Islet precursor cell (in vitro differentiated cells): ENCODE data around the gene RFLNA.
"Not testable (repeated sequence)": the region's sequence is repeated elsewhere in the genome, so short reads cannot be mapped to it uniquely, and the experiment has no call there.

ENCODE experiments used
- DNase-seq: peaks from one replicate; pipeline ENCODE4 v3.0.0-alpha.2; 2018

Gene RFLNA

DNA sequence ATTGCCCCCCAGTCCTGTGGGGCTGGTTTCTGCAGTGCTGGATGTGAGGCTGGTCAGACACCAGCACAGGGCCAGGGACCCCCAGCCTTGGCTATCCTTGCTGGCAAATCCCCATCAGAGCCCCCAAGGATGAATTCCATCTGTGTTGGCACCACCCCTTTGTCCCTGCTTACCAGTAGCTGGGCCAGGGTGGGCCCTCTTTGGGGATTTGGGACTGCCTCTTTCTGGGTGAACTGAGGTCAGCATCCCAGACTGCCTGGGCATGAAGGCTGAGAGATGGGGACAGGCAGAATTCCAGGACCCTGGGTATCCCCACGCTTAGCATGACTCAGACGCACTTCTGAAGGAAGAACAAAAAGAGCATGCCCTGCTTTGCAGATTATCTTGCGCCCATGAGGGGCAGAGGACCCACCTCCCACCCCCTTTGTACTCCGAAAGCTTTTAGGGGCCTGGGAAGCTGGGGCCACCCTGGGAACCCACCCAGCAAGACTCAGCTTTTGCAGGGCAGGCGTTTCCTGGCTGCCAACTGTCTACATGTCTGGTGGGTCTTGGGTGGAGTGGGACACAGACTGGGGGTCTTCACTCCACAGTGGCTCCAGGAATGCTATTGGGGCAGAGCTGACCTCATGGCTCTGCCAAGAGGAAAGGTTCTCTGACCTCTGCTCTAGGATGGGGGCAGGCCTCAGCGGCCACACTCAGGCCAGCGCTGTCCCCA lies 26.8 kb downstream of the RFLNA start:
- no peak for DNase-seq

DNA sequence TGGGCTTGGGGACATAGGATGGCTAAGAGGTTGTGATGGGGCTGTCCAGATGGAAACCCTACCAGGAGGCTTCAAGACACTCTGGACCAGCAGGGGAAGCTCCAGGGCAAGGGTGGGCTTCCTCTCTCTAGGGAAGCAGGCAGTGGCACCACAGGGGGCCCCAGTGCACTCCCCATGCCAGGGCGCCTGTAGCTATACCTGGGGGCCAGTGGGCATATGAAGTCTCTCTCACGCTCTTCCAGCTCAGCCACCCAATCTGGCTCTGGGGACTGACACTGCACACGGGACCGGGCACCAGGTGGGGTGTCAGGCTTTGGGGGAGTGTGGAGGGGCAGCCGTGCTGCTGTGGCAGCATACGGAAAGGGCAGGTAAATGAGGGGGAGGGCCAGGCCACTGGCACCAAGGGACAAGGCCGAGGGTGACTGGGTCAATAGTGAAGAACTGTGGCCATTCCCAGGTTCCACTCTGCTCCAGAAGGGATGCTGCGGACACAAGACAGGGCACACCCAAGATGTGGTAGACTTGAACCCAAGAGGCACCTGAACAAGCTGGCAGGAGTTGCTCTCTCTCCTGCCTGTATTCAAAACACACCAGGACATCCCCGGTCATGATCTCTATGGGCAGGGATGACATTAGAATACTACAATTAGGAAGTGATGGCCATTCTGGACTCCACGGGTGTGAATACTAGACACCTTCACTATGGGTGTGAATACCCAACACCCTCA lies 27.5 kb downstream of the RFLNA start:
- DNase-seq, result no peak

DNA sequence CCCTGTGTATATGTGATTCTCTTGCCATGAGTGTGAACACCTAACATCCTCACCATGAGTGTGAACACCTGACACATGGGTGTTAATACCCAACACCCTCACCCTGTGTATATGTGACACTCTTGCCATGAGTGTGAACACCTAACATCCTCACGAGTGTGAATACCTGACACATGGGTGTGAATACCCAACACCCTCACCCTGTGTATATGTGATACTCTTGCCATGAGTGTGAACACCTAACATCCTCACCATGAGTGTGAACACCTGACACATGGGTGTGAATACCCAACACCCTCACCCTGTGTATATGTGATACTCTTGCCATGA lies 28.1 kb downstream of the RFLNA start:
- not testable (repeated sequence) for DNase-seq

DNA sequence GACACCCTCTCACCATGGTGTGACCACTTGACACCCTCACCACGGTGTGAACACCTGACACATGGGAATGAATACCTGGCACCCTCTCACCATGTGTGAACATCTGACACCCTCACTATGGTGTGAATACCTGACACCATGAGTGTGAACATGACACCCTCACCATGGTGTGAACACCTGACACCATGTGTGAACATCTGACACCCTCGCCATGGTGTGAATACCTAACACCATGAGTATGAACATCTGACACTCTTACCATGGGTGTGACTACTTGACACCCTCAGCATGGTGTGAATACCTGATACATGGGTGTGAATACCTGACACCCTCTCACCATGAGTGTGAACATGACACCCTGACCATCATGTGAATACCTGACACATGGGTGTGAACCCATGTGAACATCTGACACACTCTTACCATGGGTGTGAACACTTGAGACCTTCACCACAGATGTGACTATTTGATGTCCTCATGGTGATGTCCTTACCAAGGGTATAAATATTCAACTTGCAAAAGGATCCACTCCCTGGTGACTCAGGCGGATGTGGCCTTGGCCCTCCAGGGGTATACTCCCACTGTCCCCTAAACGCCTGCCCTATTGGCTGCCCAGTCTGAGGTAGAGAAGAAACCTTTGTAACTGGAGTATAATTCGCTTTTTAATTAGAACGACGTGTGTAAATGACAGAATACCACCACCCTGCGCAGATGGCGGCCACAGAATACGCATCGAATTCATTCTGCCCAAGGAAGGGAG lies 29.1 kb downstream of the RFLNA start:
- DNase-seq, result no peak

DNA sequence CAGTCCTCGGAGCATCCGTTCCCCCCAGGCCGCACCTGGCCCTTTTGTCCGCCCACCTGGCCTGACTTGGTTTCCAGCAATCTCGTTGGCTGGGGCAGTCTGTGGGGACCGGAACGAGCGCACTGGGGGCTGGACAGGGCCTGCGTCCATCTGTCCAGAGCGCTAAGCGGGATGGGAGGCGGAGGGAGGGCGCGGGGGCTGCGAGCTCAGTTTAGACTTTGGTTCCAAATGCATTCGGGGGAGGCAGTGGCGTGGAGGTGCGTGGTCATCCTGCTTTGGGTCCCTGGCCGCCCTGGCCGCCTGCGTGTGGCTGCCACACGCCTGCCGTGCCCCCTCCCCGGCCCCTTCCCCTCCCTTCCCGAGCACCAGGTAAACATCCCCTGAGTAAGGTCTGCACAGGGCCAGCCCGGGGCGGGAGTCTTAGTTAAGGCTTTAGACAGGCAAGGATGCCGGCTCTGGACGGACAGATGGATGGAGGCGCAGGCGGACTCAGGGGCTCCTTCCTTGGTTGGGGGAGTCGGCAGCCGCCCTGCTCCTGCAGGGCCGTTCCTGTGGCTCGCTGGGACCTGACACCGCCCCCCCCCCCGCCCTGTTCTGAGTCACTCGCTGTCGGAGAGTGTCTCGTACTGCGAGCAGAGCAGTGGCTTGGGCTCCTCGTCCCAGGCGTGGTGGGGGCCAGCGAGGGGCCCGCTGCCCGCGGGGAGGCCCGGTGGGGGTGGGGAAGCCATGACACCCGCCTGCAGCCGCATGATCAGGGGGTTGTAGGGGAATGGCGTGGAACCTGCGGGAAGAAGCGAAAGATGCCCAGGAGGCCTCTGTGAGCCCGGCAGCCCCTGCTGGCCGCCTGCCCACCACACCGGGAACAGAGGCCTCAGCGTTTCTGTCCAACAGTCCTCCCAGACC lies 30.2 kb downstream of the RFLNA start:
- DNase-seq, result no peak

DNA sequence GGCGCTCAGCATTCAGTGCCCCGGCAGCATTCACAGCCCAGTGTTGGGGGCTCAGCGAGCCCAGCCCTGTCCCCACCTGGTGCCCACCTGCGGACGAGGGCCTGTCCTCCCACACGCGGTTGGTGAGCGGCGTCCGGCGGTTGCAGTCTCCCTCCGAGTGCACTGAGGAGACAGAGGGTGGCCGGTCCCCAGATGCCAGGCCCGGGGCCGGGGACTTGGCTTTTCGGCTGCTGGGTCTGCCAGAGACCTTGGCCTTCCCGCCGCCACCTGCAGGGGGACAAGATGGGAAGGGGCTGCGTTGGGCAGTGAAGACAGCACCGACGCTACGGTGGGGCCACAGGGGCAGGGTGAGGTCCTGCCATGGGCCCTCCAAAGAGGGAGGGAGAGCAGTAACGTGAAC lies 31.2 kb downstream of the RFLNA start:
- DNase-seq, result no peak

DNA sequence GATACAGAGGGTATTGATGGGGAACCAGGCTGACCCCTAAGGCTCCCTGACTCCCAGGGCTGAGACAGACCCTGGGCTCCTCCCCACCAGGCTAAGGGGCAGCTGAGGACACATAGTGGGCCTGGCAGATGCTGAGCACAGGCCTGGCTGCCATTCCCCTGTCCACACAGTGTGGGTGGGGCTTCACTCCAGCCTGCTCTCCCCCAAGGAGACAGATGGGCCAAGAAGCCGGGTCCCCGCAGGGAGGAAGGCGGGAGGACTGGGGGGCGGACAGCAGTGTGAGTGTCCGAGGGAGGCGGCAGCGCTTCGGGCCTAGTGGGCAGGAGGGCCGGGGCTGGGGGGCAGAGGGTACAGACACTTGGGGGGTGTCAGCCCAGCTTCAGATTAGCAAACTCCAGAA lies 32.0 kb downstream of the RFLNA start:
- no peak for DNase-seq

DNA sequence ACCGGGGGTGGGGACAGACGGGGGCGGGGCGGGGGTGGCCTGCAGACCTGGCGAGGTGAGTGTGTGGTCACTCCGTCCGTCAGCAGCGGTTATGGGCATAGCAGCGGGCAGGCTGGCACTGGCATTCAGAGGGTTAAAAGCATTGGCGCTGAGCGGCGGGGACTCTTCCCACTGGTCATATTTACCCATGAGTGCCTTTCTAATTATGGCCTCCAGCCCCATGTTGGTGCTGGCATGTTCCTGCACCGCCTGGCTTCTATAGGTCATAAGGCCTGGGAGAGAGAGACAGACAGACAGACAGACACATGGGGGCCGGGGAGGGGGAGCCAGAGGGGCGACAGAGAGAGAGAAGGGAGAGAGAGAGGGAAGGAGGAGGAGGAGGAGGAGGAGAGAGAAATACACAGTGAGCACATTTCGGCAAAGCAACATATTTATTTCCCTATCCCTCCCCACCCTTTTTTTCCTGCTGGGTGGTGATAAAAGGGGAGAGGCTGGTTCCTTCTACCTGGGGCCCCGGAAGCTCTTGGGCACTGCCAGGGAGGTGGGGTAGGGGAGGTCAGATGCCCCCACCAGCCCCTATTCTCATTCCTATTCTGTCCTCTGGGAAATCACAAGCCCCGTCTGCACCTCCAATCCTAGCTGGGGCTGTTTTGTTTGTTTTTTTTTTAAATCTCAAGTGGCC lies 32.6 kb downstream of the RFLNA start:
- DNase-seq, result no peak

DNA sequence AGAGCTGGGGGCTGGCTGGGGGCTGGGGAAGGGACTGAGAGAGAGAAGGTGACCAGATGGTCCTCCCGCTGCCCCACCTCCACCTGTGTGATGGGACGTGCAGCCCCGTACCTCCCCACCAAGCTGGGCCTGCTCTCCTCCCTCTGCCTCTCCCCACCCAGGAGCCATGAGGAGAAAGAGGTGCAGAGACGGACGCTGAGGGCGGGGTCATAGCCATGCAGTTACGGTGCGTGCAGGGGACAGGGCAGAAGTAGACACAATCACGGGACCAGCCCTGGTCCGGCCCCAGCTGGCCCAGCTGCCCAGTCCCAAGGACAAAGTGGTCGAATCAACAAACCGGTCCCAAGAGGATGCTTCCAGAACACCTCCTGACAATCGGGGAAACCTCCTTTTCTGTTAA lies 33.2 kb downstream of the RFLNA start:
- no peak for DNase-seq

DNA sequence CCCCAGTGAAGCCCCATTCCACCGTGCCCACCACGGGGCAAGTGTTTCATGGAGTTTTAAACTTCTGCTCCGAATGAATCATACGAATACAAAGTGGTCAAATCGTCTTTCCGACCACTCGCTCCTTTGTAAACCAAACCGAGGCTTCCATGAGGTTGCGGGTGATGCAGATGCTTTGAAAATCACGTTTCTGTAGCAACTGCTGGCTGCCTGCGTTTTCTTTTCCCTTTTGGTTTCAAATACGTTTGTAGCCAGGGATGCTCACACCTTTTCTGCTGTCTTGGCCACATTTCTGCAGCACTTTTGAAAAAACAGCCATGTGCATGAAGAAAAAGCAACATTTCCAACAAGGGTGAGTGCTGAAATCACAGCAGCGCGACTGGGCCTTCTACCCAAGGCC lies 33.7 kb downstream of the RFLNA start:
- no peak for DNase-seq

DNA sequence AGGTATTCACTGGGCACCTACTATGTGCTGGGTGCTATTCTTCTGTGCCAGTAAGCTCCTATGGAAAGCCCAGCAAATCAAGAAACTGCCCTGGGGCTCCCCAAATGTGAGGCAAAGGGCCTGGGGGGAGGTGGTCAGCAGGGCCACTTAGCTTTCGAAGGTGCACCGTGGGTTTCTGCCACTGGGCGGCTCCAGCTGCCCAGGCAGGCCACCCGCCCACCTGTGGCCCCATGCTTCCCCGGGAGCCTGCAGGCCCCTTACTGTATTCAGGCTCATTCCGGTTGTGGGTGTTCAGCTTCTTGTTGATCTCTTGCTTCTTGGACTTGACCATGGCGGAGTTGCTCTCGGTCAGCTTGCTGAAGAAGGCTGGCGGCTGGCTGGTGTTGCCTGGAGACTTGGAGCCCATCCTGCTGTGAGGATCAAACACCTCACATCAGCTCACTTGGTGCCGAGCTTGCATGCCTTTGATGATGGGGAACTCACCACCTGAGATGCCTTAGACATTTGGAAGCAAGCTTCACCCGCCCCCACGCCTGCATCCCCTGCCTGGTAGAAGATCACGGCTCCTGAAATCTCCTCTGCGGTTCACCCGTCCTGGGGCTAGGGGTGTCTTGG lies 37.3 kb downstream of the RFLNA start:
- peak; percentile 71 for DNase-seq

DNA sequence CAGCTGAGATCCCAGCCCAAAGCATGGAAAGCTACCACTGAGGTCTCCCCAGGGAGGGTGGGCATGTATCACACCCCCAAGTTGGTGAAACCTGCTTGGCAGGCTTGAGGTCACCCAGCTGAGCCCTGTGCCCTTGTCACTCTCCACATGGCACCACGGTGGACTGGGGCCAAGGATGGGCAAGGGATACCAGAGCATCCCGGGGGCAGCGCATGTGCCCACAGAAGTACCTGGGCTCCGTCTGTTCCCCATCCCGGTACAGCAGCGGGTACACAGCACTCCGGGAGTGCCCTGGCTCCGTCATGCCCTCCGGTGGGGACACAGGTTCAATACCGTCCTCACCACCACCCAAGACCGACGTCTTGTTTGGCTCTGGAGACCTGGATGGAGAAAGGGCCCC lies 38.0 kb downstream of the RFLNA start:
- DNase-seq, result no peak

DNA sequence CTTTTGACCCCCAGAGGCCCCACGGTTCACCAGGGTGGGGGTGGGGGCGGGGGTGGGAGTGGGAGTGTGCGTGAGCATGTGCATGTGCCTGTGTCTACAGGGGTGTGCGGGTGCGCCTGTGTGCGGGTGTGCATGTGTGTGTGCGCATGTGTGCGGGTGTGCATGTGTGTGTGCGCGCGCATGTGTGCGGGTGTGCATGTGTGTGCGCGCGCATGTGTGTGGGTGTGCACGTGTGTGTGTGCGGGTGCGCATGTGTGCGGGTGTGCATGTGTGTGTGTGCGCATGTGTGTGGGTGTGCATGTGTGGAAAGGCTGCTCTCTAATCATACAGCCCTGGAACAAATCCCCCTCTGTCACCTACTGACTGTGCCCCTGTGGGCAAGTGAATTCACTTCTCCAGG lies 38.8 kb downstream of the RFLNA start:
- no peak for DNase-seq

DNA sequence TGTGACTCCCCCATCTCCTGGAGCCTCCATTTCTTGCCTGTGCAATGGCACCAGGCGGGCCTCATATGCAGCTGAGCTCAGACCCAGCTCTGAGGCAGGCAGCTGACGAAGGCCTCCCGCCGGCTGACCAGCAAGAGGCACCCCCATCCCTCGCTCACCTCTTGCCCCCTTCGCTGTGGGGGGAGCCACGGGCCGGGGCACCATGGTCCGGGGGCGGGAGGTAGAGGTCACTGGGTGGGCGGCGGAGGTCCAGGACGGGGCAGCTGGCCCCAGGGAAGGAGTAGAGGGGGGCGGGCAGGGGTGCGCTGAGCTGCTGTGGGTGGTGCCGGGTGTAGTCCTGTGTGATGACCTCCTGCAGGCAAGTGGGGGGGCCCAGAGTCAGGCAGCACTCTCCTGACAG lies 39.4 kb downstream of the RFLNA start:
- DNase-seq, result no peak

DNA sequence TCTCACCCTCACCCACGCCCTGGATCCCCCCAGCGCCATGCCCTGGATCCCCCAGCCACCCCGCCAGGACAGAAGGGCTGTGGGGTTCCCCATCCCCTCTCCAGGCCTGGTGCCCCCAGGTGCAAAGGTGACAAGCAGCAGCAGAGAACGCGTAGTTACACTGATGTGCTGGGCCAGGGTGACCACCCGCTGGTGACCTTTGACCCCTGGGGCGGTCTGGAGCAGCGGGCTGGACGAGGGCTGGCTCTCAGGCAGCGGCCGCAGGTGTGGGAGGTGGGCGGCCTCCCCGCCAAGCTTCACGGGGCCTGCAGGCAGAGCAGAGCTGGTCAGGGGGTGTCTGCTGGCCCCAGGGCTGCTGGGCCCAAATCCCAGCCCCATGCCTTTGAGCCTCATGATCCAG lies 40.1 kb downstream of the RFLNA start:
- no peak for DNase-seq

DNA sequence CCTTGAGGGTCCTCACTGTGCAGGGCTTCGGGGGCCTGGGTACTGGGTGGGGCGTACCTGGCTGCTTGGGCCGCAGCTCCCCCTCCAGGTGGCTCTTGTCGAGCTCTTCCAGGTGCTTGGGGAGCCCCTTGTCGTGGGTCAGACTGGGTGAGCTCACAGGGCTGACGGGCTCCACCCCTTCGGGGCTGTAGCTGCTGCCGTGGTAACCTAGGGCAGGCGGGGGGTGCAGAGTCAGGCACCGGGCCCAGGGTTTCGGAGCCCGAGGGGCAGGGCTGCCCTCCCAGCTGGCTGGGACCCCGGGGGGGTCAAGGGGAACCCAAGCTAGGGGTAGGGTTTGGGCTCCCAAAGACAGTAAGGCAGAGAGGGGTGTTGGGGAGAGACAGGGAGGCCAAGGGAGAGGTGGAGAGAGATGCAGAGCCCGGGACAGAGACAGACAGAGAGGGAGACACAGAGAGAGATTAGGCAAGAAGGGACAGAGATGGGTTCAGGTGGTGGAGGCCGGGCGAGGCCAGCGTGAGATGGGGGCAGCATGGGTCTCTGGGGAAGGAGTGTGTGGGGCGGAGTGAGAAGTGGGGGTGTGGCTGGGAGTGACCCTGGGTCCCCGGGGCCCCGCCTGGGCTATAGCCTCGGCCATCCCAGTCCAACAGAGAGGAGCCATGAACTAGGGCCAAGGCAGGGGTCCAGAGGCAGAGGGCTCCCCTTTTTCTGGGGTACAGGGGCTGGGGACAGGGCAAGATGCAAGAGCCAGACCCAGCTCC lies 40.7 kb downstream of the RFLNA start:
- no peak for DNase-seq

DNA sequence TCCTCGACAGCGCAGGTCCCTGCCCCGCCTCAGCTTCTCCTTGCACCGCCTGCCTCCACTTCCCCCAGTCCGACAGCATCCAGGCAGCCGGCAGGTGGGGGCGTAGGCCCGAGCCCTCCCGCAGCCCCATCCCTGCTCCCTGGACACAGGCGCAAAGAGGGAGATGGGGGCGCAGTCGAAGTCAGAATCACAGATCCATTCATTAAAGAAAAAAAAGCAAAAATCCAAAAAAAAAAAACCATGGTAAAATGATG lies 41.2 kb downstream of the RFLNA start:
- no peak for DNase-seq

DNA sequence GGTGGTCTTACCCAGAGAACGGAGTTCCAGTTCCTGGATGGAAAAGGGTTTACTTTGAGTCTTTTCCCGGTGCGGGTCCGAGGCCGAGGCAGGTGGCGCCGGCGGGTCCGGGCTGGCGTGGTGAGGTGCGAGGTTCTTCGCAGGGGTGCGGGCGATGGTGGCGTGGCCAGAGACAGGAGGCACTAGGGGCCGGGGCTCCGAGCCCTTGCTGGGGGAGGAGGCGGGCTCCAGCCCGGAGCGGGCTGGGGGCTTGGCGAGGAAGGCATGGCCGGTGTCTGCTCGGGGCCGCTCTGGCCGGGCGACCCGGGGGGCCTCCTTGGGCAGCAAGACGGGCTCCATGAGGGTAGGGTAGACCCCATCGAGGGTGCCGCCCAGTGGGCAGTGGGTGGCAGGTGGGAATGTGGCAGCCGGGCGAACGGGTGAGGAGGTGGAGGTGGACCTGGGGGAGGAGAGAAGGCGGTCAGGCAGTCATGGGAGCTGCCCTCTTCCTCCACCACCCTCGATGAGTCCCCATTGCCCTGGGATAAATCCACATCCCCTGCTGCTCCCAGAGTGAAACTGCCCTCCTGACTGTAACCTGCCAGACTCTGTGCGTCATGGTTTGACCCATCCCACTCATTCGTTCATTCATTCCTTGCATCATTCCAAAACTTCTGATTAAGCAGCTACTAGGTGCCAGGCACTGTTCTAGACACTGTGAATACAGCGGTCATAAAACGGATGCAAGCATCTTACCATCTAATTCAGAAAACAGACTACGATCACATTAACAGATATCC lies 42.0 kb downstream of the RFLNA start:
- no peak for DNase-seq

DNA sequence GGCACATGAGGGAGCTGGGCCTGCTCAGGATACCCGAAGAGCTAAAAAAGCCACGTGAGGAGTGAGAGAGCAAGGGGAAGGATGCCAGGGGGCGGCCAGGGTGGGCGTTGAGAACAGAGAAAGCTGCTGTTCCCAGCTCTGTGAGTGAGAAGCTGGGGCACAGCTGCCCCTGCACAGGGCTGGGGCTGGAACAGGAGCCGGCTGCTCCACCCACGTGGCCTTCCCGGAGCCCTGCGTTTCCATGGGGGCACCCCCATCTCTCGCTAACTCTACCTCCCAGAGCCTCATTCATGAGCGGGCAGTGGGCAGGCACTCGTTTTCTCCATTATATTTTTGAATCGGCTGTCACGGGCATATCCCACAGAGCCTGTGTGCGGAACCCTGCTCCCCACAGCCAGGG lies 42.7 kb downstream of the RFLNA start:
- DNase-seq, result no peak

DNA sequence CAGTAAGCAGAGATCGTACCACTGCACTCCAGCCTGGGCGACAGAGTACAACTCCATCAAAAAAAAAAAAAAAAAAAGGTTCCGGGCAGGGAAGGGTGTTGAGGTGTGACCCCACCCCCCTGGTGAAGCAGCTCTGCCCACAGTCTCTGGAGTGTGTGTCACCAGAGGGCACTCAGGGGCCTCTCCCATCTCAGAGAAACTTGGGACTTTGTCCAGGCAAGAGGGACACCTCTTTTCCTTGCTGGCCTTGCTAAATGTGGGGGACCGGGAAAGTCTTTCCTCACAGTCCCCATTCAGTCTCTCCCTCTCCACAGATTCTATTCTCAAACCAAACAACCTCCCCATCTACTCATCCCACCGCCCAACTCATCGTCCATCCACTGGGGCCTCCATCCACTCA lies 43.6 kb downstream of the RFLNA start:
- DNase-seq, result no peak
